ENCODE results near the gene PCDH12. TPM values are rescaled to one million over a fixed set of nuclear protein-coding genes. Genes with fewer than 3 reads are reported as not detected.
A peak's percentile ranks its signal among the peaks of the same experiment; 100 is the strongest.

Gene PCDH12
- total RNA-seq, 1 donor from 2014 or later: not detected

- Mint-ChIP-seq H3K27ac (no peak overlapping the region), H3K36me3 (no peaks in the 10 kb centered on the region), H3K9me3 (no peaks in the 10 kb centered on the region), H3K4me3 (no peak overlapping the region), H3K27me3 (no peaks in the 10 kb centered on the region), H3K4me1 (ENCODE audit: unreplicated experiment) (peaks cover 10% of the 10 kb centered on the region)
- no peak for DNase-seq (ENCODE audit: extremely low spot score, unreplicated experiment)
- TF ChIP-seq CTCF (conservative IDR thresholded peaks at IDR 0.05): no peak
Observed at GRCh38 chr5:141945511-141946051, 12.4 kb downstream of the PCDH12 start.

- no peak for DNase-seq (ENCODE audit: extremely low spot score, unreplicated experiment)
- Mint-ChIP-seq H3K27ac (no peak overlapping the region), H3K4me1 (ENCODE audit: unreplicated experiment) (peaks cover 10% of the 10 kb centered on the region), H3K27me3 (no peaks in the 10 kb centered on the region), H3K9me3 (no peaks in the 10 kb centered on the region), H3K36me3 (peaks cover 4% of the 10 kb centered on the region), H3K4me3 (no peak overlapping the region)
- TF ChIP-seq CTCF (conservative IDR thresholded peaks at IDR 0.05): no peak
Observed at GRCh38 chr5:141944076-141944475, 13.9 kb downstream of the PCDH12 start.

GRCh38 chr5:141942185-141942857 lies 15.7 kb downstream of the PCDH12 start:
- no peak for TF ChIP-seq CTCF (conservative IDR thresholded peaks at IDR 0.05)
- Mint-ChIP-seq H3K27me3 (no peaks in the 10 kb centered on the region), H3K4me3 (no peak overlapping the region), H3K27ac (peak overlapping the region; percentile 39), H3K4me1 (ENCODE audit: unreplicated experiment) (peaks cover 7% of the 10 kb centered on the region), H3K36me3 (peaks cover 4% of the 10 kb centered on the region), H3K9me3 (no peaks in the 10 kb centered on the region)
- DNase-seq (ENCODE audit: extremely low spot score, unreplicated experiment): no peak

- H3K4me3 Mint-ChIP-seq: no peak overlapping the region
- H3K9me3 Mint-ChIP-seq: no peaks in the 10 kb centered on the region
- H3K36me3 Mint-ChIP-seq: peaks cover 4% of the 10 kb centered on the region
- DNase-seq (ENCODE audit: extremely low spot score, unreplicated experiment): no peak
- no peak for TF ChIP-seq CTCF (conservative IDR thresholded peaks at IDR 0.05)
- no peaks in the 10 kb centered on the region for H3K27me3 Mint-ChIP-seq
- H3K4me1 Mint-ChIP-seq (ENCODE audit: unreplicated experiment): peaks cover 3% of the 10 kb centered on the region
- H3K27ac Mint-ChIP-seq: peak overlapping the region; percentile 39
Observed at GRCh38 chr5:141941779-141942178, 16.2 kb downstream of the PCDH12 start.

- H3K27ac Mint-ChIP-seq: no peak overlapping the region
- H3K27me3 Mint-ChIP-seq: no peaks in the 10 kb centered on the region
- H3K4me1 Mint-ChIP-seq (ENCODE audit: unreplicated experiment): peaks cover 3% of the 10 kb centered on the region
- no peak for TF ChIP-seq CTCF (conservative IDR thresholded peaks at IDR 0.05)
- no peak for DNase-seq (ENCODE audit: extremely low spot score, unreplicated experiment)
- H3K4me3 Mint-ChIP-seq: no peak overlapping the region
- peaks cover 4% of the 10 kb centered on the region for H3K36me3 Mint-ChIP-seq
- H3K9me3 Mint-ChIP-seq: no peaks in the 10 kb centered on the region
Observed at GRCh38 chr5:141941307-141941706, 16.7 kb downstream of the PCDH12 start.

Data from type B pancreatic cell (in vitro differentiated cells).